ENCODE results near the gene TTLL12. TPM values are rescaled to one million over a fixed set of nuclear protein-coding genes. Genes with fewer than 3 reads are reported as not detected.

TTLL12 gene
- total RNA-seq, 2 experiments from 2014 or later = 30.4 to 30.6 TPM

DNA sequence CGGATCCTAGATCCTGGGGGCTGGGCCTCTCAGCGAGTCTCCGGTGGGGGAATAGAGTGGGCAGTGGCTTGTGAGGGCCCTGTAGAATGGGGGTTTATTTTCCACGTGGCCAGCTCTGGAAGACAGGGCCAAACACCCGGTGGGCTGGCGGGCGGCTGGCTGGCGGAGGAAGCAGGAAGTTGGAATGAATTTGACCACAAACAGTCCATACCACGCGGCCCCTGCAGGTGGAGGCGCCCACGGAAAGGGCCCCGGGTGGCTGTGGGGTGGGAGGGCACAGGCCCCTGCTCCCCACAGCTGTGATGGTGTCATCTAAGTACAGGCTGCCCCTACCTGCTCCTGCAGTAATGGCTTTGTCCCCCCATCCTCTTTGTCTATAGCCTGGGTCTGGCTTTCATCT, 58.8 kb downstream of the TTLL12 start:
- POLR2A ChIA-PET = interaction anchor here (0.5 kb wide), 1 partner anchor 19 kb away, joined by 3 read pairs; no protein-coding TSS in a partner anchor
- Mint-ChIP-seq H3K27ac (no peak overlapping the region), H3K36me3 (no peaks in the 10 kb centered on the region), H3K4me3 (no peak overlapping the region), H3K4me1 (peaks cover 3% of the 10 kb centered on the region), H3K27me3 (no peaks in the 10 kb centered on the region), H3K9me3 (no peaks in the 10 kb centered on the region)
- DNase-seq (no peak), ATAC-seq (ENCODE audit: low read depth) (no peak)

- no peak overlapping the region for H3K4me3 Mint-ChIP-seq
- H3K4me1 Mint-ChIP-seq = peaks cover 3% of the 10 kb centered on the region
- no peaks in the 10 kb centered on the region for H3K27me3 Mint-ChIP-seq
- H3K36me3 Mint-ChIP-seq = no peaks in the 10 kb centered on the region
- H3K9me3 Mint-ChIP-seq = no peaks in the 10 kb centered on the region
- no peak overlapping the region for H3K27ac Mint-ChIP-seq
- no peak for ATAC-seq (ENCODE audit: low read depth)
- DNase-seq = no peak
- POLR2A ChIA-PET = interaction anchor here (0.5 kb wide), 1 partner anchor 58 kb away, joined by 3 read pairs; no protein-coding TSS in a partner anchor
Measured at GRCh38 chr22:43127166-43127908, 59.6 kb downstream of the TTLL12 start.

DNA sequence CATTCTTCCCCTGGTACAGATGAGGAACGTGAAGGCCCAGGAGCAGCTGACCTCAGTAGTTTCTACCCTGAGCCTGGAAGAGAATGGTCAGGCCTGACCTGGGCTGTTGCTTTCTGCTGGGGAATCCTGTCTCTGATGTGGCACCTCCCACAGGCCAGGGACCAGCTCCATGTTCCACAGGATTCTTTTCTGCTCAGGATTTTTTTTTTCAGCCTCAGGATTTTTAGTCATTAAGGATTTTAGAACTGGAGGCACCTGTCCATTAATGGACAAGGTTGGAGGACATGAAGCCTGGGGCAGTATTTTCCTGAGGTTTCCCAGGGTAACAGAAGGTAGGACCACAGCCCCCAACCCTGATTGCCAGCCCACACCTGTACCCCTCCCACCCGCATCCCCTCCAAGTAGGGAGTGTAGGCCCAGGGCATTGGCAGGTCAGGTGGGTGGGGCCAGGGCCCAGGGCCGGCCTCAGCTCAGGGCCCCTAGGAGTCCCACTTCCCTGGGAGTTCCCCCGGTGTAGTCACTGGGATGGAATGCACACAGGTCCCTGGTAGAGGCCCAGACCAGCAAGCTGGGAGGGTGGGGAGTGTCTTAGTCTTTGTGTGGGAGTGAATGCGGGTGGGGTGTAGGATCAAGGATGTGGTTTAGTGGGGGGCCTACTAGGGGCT, 60.3 kb downstream of the TTLL12 start:
- ATAC-seq (ENCODE audit: low read depth) (peak; percentile 18), DNase-seq (no peak)
- Mint-ChIP-seq H3K4me3 (no peak overlapping the region), H3K27ac (no peak overlapping the region), H3K36me3 (no peaks in the 10 kb centered on the region), H3K9me3 (no peaks in the 10 kb centered on the region), H3K27me3 (no peaks in the 10 kb centered on the region), H3K4me1 (peaks cover 3% of the 10 kb centered on the region)
- POLR2A ChIA-PET = no interaction called here

DNA sequence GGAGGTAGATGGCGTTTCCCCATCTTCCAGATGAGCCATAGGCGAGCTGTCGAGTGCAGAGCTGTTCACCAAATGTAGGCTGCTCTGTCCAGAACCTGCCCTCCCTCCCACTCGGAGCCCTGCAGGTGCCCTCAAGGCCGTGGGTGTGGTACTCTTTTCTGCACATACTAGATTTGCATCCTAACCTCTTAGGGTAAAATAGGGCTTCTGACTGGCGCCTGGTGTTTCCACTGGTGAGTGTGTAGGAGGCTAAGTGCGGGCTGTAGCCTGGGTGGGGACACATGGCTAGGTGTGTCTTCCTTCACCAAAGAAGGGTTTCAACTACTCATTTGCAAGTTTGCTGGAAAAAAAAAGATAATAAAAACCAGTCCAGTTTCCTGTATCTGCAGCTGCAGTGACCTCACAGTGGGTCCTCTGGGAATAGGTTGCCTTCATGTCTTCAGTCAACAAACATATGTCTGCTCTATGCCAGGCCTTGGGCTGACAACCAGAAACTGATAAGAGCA, 67.9 kb downstream of the TTLL12 start:
- no peak for DNase-seq
- H3K27me3 Mint-ChIP-seq = peaks cover 3% of the 10 kb centered on the region
- no peaks in the 10 kb centered on the region for H3K36me3 Mint-ChIP-seq
- ATAC-seq (ENCODE audit: low read depth) = no peak
- H3K27ac Mint-ChIP-seq = no peak overlapping the region
- POLR2A ChIA-PET = no interaction called here
- H3K4me1 Mint-ChIP-seq = peaks cover 5% of the 10 kb centered on the region
- H3K9me3 Mint-ChIP-seq = no peaks in the 10 kb centered on the region
- no peak overlapping the region for H3K4me3 Mint-ChIP-seq

GRCh38 chr22:43118024-43118849, 68.7 kb downstream of the TTLL12 start:
- Mint-ChIP-seq H3K27me3 (peaks cover 4% of the 10 kb centered on the region), H3K4me3 (no peak overlapping the region), H3K27ac (no peak overlapping the region), H3K9me3 (no peaks in the 10 kb centered on the region), H3K36me3 (no peaks in the 10 kb centered on the region), H3K4me1 (peaks cover 5% of the 10 kb centered on the region)
- POLR2A ChIA-PET = interaction anchor here (0.7 kb wide), 1 partner anchor 1796 kb away, joined by 3 read pairs; no protein-coding TSS in a partner anchor
- no peak for DNase-seq
- ATAC-seq (ENCODE audit: low read depth) = no peak

- Mint-ChIP-seq H3K9me3 (no peaks in the 10 kb centered on the region), H3K4me3 (no peak overlapping the region), H3K27me3 (peaks cover 15% of the 10 kb centered on the region), H3K4me1 (peaks cover 5% of the 10 kb centered on the region), H3K27ac (no peak overlapping the region), H3K36me3 (no peaks in the 10 kb centered on the region)
- ATAC-seq (ENCODE audit: low read depth) = no peak
- DNase-seq = no peak
- POLR2A ChIA-PET = interaction anchor here (0.6 kb wide), 1 partner anchor 157 kb away, joined by 4 read pairs; no protein-coding TSS in a partner anchor
Measured at GRCh38 chr22:43116932-43117331, 70.0 kb downstream of the TTLL12 start.

Other genes starting within 250 kb of the TTLL12 start
- gene PACSIN2, start 172.0 kb downstream of the TTLL12 start, total RNA-seq = 10 to 100 TPM; 33.6 to 35.8 TPM
- 10 to 100 TPM in 1 of 2 experiments, 1 to 10 TPM in 1; 9.1 to 10.7 TPM for gene TTLL1, start 97.7 kb downstream of the TTLL12 start, total RNA-seq
- 1 to 10 TPM in 1 of 2 experiments, under 1 TPM in 1; 0.64 to 1.8 TPM for gene BIK, start 76.4 kb downstream of the TTLL12 start, total RNA-seq
- gene MCAT, start 43.7 kb downstream of the TTLL12 start, total RNA-seq = 1 to 10 TPM; 8.1 to 9.5 TPM
- 100 to 1,000 TPM; 107 to 116 TPM for gene TSPO, start 35.6 kb downstream of the TTLL12 start, total RNA-seq
- under 1 TPM; 0.03 to 0.20 TPM for gene SCUBE1, start 156.2 kb upstream of the TTLL12 start, total RNA-seq
- gene MPPED1, start 224.9 kb upstream of the TTLL12 start, total RNA-seq = not detected